Measurements from ENCODE around the gene GABBR1. TPM values are rescaled to one million over a fixed set of nuclear protein-coding genes. Genes with fewer than 3 reads are reported as not detected.

The GABBR1 gene
- polyA plus RNA-seq, 1 of the 3 experiments (the other 2 are of a cell fraction): 26.8 TPM

DNA sequence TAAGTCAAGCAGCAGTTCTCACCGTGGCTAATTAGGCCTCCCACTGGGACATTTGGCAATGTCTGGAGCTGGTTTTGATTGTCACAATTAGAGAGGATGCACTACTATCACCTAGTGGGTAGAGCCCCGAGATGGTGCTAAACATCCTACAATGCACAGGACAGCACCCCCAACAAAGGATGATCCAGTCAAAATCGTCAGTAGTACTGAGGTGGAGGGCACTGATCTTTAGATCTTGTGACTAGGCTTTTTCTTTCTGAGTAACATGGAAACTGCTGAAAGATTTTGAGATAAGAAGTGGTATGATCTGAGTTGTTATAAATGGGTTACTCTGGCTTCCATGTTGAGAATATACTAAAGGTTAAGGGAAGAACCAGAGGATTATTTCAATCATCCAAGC, 85.4 kb downstream of the GABBR1 start (continued):
- TF ChIP-seq EZH2phosphoT487 (IDR thresholded peaks at IDR 0.05; ENCODE audit: borderline replicate concordance, low read depth): no peak
- TF ChIP-seq ZBTB33 (IDR thresholded peaks at IDR 0.05; ENCODE audit: borderline replicate concordance, low read depth): no peak
- TF ChIP-seq TEAD4 (IDR thresholded peaks at IDR 0.05; ENCODE audit: borderline replicate concordance, insufficient read depth): no peak
- TF ChIP-seq CTCF (IDR thresholded peaks at IDR 0.05): no peak
- no peak for TF ChIP-seq RCOR1 (IDR thresholded peaks at IDR 0.05; ENCODE audit: low read length)
- no peak for TF ChIP-seq REST (IDR thresholded peaks at IDR 0.05; ENCODE audit: low read depth, low read length)

GRCh38 chr6:29537714-29538403, 95.1 kb downstream of the GABBR1 start:
- DNase-seq: no peak
- Histone ChIP-seq H4K20me1 (ENCODE audit: insufficient read depth) (no peaks in the 10 kb centered on the region), H2AFZ (ENCODE audit: low read depth) (no peak overlapping the region), H3F3A (replicated peaks; ENCODE audit: insufficient read depth) (no peaks in the 10 kb centered on the region), H3K4me2 (no peak overlapping the region), H3K79me2 (ENCODE audit: insufficient read depth) (no peaks in the 10 kb centered on the region), H3K9me3 (no peaks in the 10 kb centered on the region), H3K4me1 (ENCODE audit: control insufficient read depth in 1 of 2, insufficient read depth in 2 of 2, low read depth in 1 of 2, low read length in 1 of 2) (no peaks in the 10 kb centered on the region), H3K27ac (ENCODE audit: low read depth in 2 of 2, low read length in 1 of 2) (no peak overlapping the region), H3K4me3 (ENCODE audit: low read depth in 2 of 2, low read length in 1 of 2) (no peak overlapping the region), H3K9ac (no peak overlapping the region), H3K27me3 (ENCODE audit: insufficient read depth) (peaks cover 32% of the 10 kb centered on the region), H3K36me3 (replicated peaks in 1 of 2; ENCODE audit: control insufficient read depth in 1 of 2, insufficient read depth in 2 of 2, low read length in 1 of 2) (no peaks in the 10 kb centered on the region), H3K9me2 (no peaks in the 10 kb centered on the region)
- 7% methylated on average over 3 of the region's 4 CpGs for WGBS (ENCODE audit: low lambda C conversion rate)
- POLR2A ChIA-PET: no interaction called here
- CTCF ChIA-PET: no interaction called here
- peak; percentile 68; the same call in 1 of the 2 replicates for TF ChIP-seq REST (IDR thresholded peaks at IDR 0.05; ENCODE audit: low read depth, low read length)
- no peak for TF ChIP-seq GATA2 (CRISPR knock-in tag; IDR thresholded peaks at IDR 0.05)
